GM21825 (cell line): ENCODE measurements around the gene INPPL1.

Source experiments
- ATAC-seq: cut with Tn5 transposase; IDR thresholded peaks from one replicate; pipeline ENCODE4 v1.9.1; 2021; ENCODE audit warnings: mild to moderate bottlenecking, moderate library complexity; ENCODE audit not compliant: unreplicated experiment

INPPL1 gene

GRCh38 chr11:72209101-72209500, 15.5 kb upstream of the INPPL1 start:
- no peak for ATAC-seq

DNA sequence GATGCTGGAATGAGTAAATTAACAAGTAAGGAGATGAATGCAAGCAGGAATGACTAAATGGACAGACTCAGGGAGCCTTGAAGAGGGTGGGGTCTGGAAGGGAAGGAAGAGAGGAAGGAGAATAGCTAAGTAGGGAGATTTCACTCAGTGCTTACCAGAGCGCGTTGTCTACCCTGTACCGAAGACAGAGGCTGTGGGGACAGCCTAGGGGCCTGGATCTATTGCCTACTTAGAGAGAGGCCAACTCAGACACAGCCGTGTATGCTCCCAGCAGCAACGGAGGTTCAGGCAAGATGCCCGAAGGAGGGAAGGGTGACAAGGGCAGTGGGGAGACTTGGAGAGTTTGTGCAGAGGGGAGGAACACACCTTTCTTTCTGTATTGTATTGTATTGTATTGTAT, 7.9 kb upstream of the INPPL1 start, which contains the start of gene FOLR2:
TSS of gene FOLR2 (plus strand) at position 157 of the 400 bp plus-strand sequence. CDS start 1,791 bp downstream, outside the sequence.
- no peak for ATAC-seq

DNA sequence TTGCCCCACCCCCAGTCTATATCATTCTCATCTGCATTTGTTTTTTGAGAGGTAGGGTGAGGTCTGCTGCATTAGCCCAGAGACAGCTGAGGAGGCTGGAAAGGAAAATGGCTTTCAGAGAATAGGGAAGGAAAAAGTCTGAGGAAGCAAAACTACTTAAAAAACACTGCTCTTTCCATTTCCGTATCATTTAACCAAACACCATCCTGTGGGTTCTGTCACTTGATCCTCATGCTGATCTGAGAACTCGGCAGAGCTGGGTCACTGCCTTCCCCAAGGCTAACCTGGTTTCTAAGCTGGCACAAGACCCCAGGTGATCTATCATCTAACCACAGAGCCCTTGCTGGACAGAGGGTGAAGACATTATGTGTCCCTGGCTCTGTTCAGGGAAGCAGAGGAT, 6.7 kb upstream of the INPPL1 start:
- no peak for ATAC-seq

DNA sequence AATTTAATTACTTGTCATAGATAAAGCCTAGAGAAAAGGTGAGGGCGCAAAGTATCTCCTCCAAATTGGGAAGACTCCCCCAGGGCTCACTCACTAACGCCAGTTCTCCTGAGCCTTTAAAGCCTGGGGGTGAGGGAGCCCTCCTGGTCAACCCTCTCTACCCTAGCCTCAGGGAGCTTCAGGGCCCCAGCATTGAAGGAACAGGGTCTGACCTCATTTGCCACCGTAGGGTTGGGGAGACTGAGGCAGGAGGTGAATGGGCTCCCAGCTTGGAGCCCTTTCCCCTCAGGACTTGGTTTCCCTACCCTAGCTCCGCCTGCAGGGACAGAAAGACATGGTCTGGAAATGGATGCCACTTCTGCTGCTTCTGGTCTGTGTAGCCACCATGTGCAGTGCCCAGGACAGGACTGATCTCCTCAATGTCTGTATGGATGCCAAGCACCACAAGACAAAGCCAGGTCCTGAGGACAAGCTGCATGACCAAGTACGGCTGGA, 6.3 kb upstream of the INPPL1 start:
- ATAC-seq, result no peak

DNA sequence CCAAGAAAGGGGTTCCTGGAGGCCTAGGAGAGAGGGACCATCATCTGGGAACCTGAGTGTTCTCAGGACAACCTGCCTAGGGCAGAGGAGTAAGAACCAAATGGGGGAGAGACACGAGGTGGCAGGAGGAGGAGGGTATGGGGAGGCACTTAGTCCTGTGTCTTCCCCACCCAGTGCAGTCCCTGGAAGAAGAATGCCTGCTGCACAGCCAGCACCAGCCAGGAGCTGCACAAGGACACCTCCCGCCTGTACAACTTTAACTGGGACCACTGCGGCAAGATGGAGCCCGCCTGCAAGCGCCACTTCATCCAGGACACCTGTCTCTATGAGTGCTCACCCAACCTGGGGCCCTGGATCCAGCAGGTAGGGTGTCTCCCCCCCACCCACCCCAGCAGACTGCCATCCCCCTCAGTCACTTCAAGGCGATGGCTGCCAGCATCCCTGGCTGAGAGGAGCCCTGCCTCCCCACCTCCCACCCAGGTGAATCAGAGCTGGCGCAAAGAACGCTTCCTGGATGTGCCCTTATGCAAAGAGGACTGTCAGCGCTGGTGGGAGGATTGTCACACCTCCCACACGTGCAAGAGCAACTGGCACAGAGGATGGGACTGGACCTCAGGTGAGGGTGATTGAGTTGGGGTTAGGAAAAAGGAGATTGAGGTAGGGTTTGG, 3.7 kb upstream of the INPPL1 start:
- no peak for ATAC-seq

DNA sequence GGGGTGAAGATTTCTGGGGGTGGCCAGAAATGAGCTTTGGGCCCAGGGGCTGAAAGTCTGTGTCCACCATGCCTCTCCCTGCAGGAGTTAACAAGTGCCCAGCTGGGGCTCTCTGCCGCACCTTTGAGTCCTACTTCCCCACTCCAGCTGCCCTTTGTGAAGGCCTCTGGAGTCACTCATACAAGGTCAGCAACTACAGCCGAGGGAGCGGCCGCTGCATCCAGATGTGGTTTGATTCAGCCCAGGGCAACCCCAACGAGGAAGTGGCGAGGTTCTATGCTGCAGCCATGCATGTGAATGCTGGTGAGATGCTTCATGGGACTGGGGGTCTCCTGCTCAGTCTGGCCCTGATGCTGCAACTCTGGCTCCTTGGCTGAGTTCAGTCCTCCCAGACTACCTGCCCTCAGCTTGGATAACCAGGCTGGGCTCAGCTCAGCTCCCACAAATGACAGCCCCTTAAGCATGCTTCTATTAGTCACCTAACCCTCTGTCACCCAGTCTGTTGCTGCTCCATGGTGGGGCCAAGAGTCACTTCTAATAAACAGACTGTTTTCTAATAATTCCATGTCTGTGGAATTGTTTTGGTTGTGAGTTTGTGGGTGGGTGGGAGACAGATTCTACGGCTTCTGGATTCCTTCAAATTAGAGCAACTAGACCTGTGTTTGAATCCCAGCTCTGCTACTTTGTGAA, 3.0 kb upstream of the INPPL1 start:
- no peak for ATAC-seq

DNA sequence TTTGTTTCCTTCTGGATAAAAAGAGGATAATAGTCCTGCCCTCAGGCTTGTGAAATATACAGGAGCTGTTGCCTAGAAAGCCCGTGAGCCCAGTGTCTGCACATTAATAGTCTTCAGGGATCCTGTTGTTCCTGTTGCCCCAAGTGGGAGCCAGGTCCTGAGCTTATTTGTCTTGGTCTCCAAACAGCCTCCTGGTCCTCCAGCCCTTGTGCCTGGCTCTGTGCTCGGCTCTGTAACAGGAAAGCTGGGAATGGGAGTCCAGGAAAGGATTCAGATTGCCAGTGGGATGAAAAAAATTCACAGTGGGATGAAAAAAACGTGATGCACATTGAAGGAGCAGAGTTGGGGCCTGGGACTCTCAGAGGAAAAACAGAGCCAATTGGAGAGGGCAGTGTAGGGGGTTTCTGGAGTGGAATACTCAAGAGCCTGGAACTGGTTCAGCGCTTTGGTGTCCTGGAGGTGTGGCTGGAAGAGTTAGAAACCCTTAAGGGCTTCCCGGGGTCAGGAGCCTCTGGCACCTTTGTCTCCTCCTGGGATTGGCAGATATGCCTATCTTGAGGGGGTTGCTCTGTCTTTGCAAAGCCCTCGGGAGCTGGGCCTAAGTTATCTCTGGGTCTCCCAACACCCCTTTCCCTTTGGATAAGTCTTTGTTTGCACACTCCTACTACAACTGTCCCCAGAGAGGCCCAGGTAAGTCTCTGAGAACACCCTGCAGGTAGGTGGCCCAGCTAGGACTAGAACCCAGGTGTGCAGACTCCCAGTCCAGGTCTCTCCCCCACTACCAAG, 2.3 kb upstream of the INPPL1 start:
- ATAC-seq, result no peak

- peak; percentile 66 for ATAC-seq
Observed at GRCh38 chr11:72222907-72223614, 1.5 kb upstream of the INPPL1 start.

GRCh38 chr11:72223615-72224563, 678 bp upstream of the INPPL1 start:
- peak; percentile 41 for ATAC-seq

DNA sequence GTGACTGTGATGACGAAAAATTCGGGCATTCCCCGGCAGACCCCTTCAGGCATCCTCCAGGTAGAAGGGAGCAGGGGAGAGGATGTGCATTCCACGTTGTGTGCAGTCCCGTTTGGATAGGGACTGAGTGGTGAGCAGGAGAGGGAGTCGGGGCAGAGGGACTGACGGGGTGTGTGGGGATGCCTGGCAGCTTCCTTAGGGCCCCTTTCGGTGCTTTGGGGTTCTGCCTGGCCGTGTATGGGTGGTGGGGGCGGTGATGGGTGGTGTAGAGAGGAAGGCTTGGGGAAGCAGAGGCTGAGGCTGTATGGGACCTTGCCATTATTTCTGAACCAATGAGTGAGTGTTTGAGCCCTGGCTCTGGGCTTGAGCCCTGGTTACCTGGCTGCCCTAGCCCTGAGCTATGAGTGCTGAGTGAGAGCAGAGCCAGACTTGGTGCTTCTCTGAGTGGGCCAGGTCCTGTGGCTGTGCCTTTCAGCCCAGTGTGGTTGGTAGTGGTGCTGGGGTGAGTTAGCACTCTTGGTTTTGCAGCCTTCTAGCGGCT, 914 bp downstream of the INPPL1 start:
- ATAC-seq, result no peak

DNA sequence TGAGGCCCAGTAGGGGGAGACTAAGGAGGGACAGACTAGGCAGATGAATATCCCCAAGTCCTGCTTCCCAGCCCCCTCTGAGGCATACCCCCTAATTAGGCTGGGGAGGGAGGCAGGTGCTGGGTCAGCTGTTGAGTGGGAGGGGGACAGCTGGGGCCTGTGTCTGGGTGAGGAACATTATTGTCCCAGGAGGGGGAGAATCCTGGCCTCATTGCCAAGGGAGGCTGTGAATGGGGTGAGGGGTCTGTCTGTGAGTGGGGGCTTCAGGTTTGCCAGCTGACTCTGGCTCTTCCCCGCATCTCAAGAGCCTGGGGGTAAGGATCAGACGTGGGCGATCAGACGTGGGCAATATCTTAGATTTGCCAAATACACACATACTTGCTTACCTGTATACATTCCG, 2.1 kb downstream of the INPPL1 start:
- no peak for ATAC-seq

DNA sequence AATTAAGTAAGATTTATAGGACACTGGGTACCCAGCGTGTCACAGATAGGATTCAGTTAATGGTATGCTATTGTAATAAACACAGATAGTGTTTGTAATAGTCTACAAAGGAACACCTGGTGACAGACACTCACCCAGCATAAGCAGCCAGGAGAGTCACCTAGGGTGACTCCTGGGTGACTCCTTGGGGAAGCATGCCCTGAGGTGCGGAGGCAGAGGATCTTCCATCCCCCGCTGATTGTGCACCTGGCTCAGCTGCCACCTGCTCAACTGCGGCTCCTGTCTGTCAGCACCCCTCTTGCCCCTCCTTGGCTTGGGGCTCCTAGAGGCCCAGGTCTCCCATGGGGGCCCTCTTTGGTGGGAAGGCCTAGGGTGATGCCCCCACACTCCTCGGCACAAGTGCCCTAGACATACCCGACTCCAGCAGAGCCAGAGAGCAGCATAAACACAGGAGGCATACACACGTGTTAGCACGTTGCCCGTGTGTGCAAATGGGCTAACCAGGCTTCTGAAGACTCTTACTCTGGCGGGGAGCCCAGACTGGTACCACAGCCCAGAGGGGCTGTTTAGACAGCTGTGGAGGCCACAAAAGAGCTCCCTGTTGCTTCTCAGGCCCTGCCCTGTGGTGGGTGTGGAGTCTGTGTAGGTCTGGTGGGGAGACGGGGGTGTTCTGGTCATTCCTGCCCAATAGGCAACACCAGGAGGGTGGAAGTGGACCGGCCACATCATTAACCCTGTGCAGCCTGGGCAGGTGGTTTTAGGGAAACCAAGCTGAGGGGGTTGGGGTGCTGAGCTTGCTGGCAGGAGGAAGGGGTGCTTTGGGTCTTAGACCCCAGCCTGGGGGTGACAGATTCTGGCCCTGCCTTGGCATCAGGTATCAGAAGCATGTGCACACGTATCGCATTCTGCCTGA, 3.0 kb downstream of the INPPL1 start:
- ATAC-seq, result no peak

GRCh38 chr11:72228229-72228843, 3.8 kb downstream of the INPPL1 start:
- no peak for ATAC-seq

- no peak for ATAC-seq
Observed at GRCh38 chr11:72228844-72229231, 4.3 kb downstream of the INPPL1 start.

DNA sequence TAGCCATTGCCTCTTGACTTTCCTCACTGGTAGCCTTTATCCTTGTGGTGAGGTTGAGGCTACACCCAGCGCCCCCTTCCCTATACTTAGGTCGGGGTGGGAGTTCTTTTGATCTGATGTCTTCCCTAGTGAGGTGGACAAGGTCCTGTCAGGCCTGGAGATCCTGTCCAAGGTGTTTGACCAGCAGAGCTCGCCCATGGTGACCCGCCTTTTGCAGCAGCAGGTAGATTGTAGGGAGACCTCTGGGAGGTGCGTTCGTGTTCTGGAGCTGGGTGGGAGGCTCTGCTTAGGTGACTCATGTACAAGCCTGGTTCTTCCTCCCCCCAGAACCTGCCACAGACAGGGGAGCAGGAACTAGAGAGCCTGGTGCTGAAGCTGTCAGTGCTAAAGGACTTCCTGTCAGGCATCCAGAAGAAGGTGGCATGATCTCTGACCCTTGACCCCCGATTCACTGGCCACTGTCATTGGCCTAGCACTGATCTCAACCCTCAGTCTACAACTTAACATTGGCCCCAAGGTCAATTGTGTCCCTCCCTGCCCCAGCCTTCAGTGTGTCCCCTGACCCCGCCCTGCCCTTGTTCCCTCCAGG, 4.9 kb downstream of the INPPL1 start:
- ATAC-seq, result no peak

DNA sequence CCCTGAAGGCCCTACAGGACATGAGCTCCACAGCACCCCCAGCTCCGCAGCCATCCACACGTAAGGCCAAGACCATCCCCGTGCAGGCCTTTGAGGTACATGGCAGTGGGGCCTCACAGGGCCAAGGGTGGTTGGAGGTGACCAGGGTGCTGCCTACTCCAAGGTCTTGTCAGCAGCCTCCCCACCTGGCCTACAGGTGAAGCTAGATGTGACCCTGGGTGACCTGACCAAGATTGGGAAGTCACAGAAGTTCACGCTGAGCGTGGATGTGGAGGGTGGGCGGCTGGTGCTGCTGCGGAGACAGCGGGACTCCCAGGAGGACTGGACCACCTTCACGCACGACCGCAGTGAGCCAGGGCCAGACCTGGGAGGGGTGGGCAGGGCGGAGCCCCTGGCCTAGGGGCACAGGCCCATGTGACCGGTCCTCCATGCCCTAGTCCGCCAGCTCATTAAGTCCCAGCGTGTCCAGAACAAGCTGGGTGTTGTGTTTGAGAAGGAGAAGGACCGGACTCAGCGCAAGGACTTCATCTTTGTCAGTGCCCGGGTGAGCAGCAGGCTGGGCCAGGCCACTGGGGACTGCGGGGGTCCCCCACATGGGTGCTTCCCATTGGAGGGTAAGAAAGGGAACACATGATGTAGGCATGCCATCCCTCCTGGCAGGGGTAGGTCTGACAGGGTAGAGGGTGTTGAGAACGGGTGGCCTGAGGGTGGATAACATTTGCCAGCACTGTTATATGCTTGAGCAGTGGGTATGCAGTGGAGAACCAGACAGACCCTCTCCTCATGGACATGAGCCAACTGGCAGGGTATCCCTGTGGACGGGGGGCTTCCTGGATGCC, 5.6 kb downstream of the INPPL1 start:
- ATAC-seq, result no peak
